AG04450 (cell line): ENCODE measurements around the gene DDX10. TPM values are rescaled to one million over a fixed set of nuclear protein-coding genes. Genes with fewer than 3 reads are reported as not detected.

Experiments
- CTCF ChIA-PET: fragments of 300-600, 350-600 bp; formaldehyde crosslinking; extraction: SDS; loops from one replicate; lab custom pipeline; 2022; ENCODE audit warnings: antibody characterized with exemption, inconsistent platforms; lab: Charles Lee
- POLR2A ChIA-PET: fragments of 350-600 bp; formaldehyde crosslinking; extraction: SDS; loops from one replicate; lab custom pipeline; 2021; ENCODE audit warnings: antibody characterized with exemption, inconsistent platforms; lab: Yijun Ruan, JAX
- DNase-seq: peaks from one replicate; pipeline ENCODE4 v3.0.0-alpha.2; 2011; ENCODE audit warnings: low read depth, low spot score
- H3K27ac ChIP-seq: one replicate; pipeline ENCODE4 v1.5.1; 2012; ENCODE audit warnings: low read depth, low read length, control low read depth
- H3K27me3 ChIP-seq: one replicate; pipeline ENCODE4 v1.6.0; 2012; ENCODE audit warnings: low read length; ENCODE audit not compliant: control insufficient read depth, insufficient read depth
- H3K4me3 ChIP-seq: 2 replicates; pipeline ENCODE4 v1.5.1; 2011; ENCODE audit warnings: mild to moderate bottlenecking, low read depth, low read length, control low read depth
- H3K9me3 ChIP-seq: 2 replicates; pipeline ENCODE4 v1.5.1; 2012; ENCODE audit warnings: low read length; ENCODE audit not compliant: control insufficient read depth, insufficient read depth
- CTCF ChIP-seq: IDR thresholded peaks from 2 replicates; pipeline ENCODE4 v1.5.1; 2011; ENCODE audit warnings: low read depth, low read length, control low read depth, inconsistent platforms
- polyA plus RNA-seq: library from polyadenylated mRNA; depleted of rRNA; stranded (reverse); fragments of >200 nt; gene quantifications from 2 replicates; pipeline ENCODE4 v1.2.3, GENCODE V29; 2011

The DDX10 gene
- polyA plus RNA-seq, 1 experiment: 27.1 TPM

DNA sequence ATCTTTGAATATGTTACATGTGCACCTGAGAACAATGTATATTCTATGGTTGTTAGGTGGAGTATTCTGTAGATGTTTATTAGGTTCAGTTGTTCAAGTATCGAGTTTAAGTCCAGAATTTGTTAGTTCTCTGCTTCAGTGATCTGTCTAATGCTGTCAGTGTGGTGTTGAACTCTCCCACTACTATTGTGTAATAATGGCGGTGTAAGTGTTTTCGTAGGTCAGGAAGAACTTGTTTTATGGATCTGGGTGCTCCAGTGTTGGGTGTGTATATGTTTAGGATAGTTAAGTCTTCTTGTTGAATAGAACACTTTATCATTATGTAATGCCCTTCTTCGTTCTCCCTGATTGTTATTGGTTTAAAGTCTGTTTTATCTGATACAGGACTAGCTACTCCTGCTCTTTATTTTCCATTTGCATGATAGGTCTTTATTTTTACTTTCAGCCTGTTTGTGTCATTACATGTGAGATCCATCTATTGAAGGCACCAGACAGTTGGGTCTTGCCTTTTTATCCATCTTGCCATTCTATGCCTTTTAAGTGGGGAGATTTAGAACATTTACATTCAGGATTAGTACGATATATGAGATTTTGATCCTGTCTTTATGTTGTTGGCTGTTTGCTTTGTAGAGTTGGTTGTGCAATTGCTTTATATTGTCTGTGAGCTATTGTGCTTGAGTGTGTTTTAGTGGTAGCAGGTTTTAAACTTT, 121.6 kb downstream of the DDX10 start:
- no peak overlapping the region for H3K4me3 ChIP-seq
- no peak for DNase-seq
- no peak overlapping the region for H3K27ac ChIP-seq
- no peaks in the 10 kb centered on the region for H3K27me3 ChIP-seq
- ChIA-PET POLR2A (no interaction called here), CTCF (no interaction called here)
- no peaks in the 10 kb centered on the region for H3K9me3 ChIP-seq
- TF ChIP-seq CTCF: no peak

GRCh38 chr11:108787105-108787504, 122.2 kb downstream of the DDX10 start:
- no peak for DNase-seq
- TF ChIP-seq CTCF: no peak
- H3K27me3 ChIP-seq: no peaks in the 10 kb centered on the region
- CTCF ChIA-PET: interaction anchor here (1.4 kb wide), 1 partner anchor 85 kb away, joined by 3 read pairs; no protein-coding TSS in a partner anchor
- no peaks in the 10 kb centered on the region for H3K9me3 ChIP-seq
- H3K4me3 ChIP-seq: no peak overlapping the region
- POLR2A ChIA-PET: no interaction called here
- no peak overlapping the region for H3K27ac ChIP-seq

GRCh38 chr11:108788565-108789199, 123.8 kb downstream of the DDX10 start:
- peak; percentile 55 for TF ChIP-seq CTCF
- POLR2A ChIA-PET: no interaction called here
- CTCF ChIA-PET: interaction anchor here (0.5 to 0.9 kb wide), 3 partner anchors 8 to 126 kb away, joined by 3 to 5 read pairs (median 3); no protein-coding TSS in a partner anchor
- no peak for DNase-seq
- no peak overlapping the region for H3K4me3 ChIP-seq
- no peaks in the 10 kb centered on the region for H3K9me3 ChIP-seq
- H3K27ac ChIP-seq: no peak overlapping the region
- no peaks in the 10 kb centered on the region for H3K27me3 ChIP-seq

DNA sequence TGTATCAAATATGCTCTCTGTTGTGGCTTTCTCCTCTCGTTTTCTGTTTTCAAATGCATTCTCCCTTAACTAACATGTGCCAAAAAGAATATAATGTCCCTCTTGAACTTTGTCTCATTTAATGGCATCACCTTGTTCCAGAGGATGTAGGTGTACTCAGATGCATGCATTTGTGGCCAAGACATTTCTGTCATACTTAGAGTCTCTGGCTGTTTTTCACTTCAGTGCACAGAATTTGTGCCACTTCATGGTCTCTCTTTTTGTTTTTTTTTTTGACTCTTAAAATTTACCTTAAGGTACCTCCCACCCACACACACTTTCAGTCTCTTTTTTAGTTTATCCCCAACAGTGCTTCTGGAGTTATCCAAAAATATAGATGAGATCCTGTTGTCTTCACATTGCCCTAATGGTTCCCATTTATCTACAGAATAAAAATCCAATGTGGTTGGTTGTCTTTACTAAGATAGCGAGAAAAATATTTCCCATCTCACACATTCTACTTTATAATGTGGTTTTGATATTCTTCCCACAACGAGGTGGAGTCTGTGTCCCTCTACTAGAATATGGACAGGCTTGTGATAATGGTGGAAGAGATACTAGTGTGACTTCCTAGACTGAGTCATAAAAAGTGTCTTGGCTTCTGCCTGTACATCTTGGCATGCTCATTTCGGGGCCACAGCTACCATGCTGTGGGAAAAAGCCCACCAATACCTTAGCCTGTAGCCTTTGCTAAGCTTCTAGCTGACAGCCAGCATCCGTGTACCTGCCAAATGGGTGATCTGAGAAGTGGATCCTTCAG, 125.8 kb downstream of the DDX10 start:
- Histone ChIP-seq H3K27me3 (no peaks in the 10 kb centered on the region), H3K9me3 (no peaks in the 10 kb centered on the region), H3K27ac (no peak overlapping the region), H3K4me3 (no peak overlapping the region)
- ChIA-PET CTCF (no interaction called here), POLR2A (no interaction called here)
- DNase-seq: no peak
- no peak for TF ChIP-seq CTCF
